Measurements from ENCODE around the gene SDK2.

Gene SDK2

GRCh38 chr17:73584049-73584448, 60.2 kb downstream of the SDK2 start:
- DNase-seq = no peak

GRCh38 chr17:73582821-73583220, 61.4 kb downstream of the SDK2 start:
- no peak for DNase-seq

- DNase-seq = no peak
Measured at GRCh38 chr17:73582359-73582758, 61.9 kb downstream of the SDK2 start.

- no peak for DNase-seq
Measured at GRCh38 chr17:73581379-73581778, 62.9 kb downstream of the SDK2 start.

GRCh38 chr17:73580073-73580710, 64.1 kb downstream of the SDK2 start:
- DNase-seq = no peak

- no peak for DNase-seq
Measured at GRCh38 chr17:73576556-73577098, 67.6 kb downstream of the SDK2 start.

- DNase-seq = no peak
Measured at GRCh38 chr17:73575470-73576221, 68.6 kb downstream of the SDK2 start.

GRCh38 chr17:73571511-73572130, 72.6 kb downstream of the SDK2 start:
- no peak for DNase-seq

GRCh38 chr17:73569762-73570319, 74.4 kb downstream of the SDK2 start:
- no peak for DNase-seq

GRCh38 chr17:73568934-73569333, 75.3 kb downstream of the SDK2 start:
- DNase-seq = no peak

- peak; percentile 8 for DNase-seq
Measured at GRCh38 chr17:73566905-73567782, 77.1 kb downstream of the SDK2 start.

GRCh38 chr17:73564843-73565242, 79.4 kb downstream of the SDK2 start:
- DNase-seq = no peak

- no peak for DNase-seq
Measured at GRCh38 chr17:73562896-73563295, 81.3 kb downstream of the SDK2 start.

- no peak for DNase-seq
Measured at GRCh38 chr17:73561111-73561510, 83.1 kb downstream of the SDK2 start.

GRCh38 chr17:73560661-73561060, 83.6 kb downstream of the SDK2 start:
- DNase-seq = no peak

- no peak for DNase-seq
Measured at GRCh38 chr17:73559532-73559931, 84.7 kb downstream of the SDK2 start.

- DNase-seq = no peak
Measured at GRCh38 chr17:73555199-73555960, 88.9 kb downstream of the SDK2 start.

- DNase-seq = no peak
Measured at GRCh38 chr17:73554498-73554897, 89.7 kb downstream of the SDK2 start.

GRCh38 chr17:73553311-73553710, 90.9 kb downstream of the SDK2 start:
- no peak for DNase-seq

- DNase-seq = no peak
Measured at GRCh38 chr17:73552300-73553048, 91.8 kb downstream of the SDK2 start.

GRCh38 chr17:73551759-73552158, 92.5 kb downstream of the SDK2 start:
- DNase-seq = no peak
